Calu3 (cell line): ENCODE measurements around the gene CTSZ. TPM values are rescaled to one million over a fixed set of nuclear protein-coding genes. Genes with fewer than 3 reads are reported as not detected.

ENCODE experiments used
- BruUV-seq: library from RNA; stranded (reverse); fragments of 400-500 nt; replicated peaks from 2 replicates; lab custom pipeline; 2021; lab: Mats Ljungman, UMichigan
- CTCF ChIA-PET: fragments of 300-600 bp; sonication (Branson Sonifier 250); formaldehyde crosslinking; loops from one replicate; lab custom pipeline; 2022; ENCODE audit warnings: antibody characterized with exemption; lab: Charles Lee
- DNase-seq: peaks from one replicate; pipeline ENCODE4 v3.0.0; 2022
- H3K27ac Mint-ChIP-seq: one replicate; pipeline ENCODE4 v1.8.0; 2022; ENCODE audit warnings: mixed read lengths; ENCODE audit not compliant: unreplicated experiment
- H3K27me3 Mint-ChIP-seq: one replicate; pipeline ENCODE4 v1.8.0; 2022; ENCODE audit warnings: mixed read lengths; ENCODE audit not compliant: unreplicated experiment
- H3K36me3 Mint-ChIP-seq: one replicate; pipeline ENCODE4 v1.8.0; 2022; ENCODE audit warnings: mild to moderate bottlenecking, moderate library complexity, mixed read lengths; ENCODE audit not compliant: insufficient read depth, unreplicated experiment
- H3K4me1 Mint-ChIP-seq: one replicate; pipeline ENCODE4 v1.8.0; 2022; ENCODE audit warnings: mild to moderate bottlenecking, low read depth, mixed read lengths; ENCODE audit not compliant: unreplicated experiment
- H3K4me3 Mint-ChIP-seq: one replicate; pipeline ENCODE4 v1.8.0; 2022; ENCODE audit warnings: mild to moderate bottlenecking, low read depth, moderate library complexity, mixed read lengths; ENCODE audit not compliant: unreplicated experiment
- H3K9me3 Mint-ChIP-seq: one replicate; pipeline ENCODE4 v1.8.0; 2022; ENCODE audit warnings: low read depth, mixed read lengths; ENCODE audit not compliant: unreplicated experiment
- intact Hi-C: fragments of 100-400 bp; cut with micrococcal nuclease; formaldehyde crosslinking; loops from one replicate; pipeline ENCODE4 v1.10.0; 2022; ENCODE audit not compliant: unreplicated experiment
- total RNA-seq: library from RNA; stranded (reverse); gene quantifications from 2 replicates; pipeline ENCODE4 v1.2.3, GENCODE V29; 2022
- TF ChIP-seq, protein P1 (sequence below): fragments of 200-600 bp; IDR thresholded peaks from one replicate; pipeline ENCODE4 v1.8.0; 2022; ENCODE audit warnings: antibody characterized with exemption; ENCODE audit not compliant: unreplicated experiment

CTSZ gene
- total RNA-seq, 1 experiment from 2014 or later: 183 TPM

- TSS peak; percentile 22 for BruUV-seq
These were observed 12.5 kb downstream of the CTSZ start for GRCh38 chr20:58994390-58995159.

DNA sequence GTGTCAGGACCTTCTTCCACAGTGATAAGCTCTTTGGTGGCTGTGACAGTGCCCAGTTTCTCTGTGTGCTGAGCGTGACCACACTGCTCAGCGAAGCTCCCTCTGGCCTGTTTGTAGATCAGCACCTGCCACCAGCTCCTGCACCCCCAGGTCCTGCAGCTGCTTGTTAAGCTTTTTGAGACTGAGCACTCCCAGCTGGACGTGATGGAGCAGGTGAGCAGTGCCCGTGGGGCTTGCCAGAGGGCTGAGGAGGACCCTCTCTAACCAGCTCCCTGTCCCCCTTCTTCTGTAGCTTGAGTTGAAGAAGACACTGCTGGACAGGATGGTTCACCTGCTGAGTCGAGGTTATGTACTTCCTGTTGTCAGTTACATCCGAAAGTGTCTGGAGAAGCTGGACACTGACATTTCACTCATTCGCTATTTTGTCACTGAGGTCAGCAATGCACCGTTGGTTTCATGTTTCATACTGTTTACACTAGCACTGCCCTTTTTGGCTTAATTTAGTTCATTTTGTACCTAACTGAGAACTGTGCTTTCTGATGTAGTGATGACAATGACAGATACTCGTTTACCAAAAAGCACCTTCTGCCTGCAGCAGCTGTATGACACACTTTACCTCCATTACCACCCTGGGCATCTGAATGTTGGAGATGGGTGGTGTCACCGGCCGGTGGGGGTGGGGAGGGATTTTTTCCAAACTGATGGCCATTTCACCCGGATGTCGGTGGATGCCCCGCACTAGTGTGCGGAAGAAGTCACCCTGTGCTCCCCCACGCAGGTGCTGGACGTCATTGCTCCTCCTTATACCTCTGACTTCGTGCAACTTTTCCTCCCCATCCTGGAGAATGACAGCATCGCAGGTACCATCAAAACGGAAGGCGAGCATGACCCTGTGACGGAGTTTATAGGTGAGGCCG, 13.5 kb downstream of the CTSZ start:
- no peak for DNase-seq
- Mint-ChIP-seq H3K27ac (no peak overlapping the region), H3K4me1 (peaks cover 17% of the 10 kb centered on the region), H3K27me3 (no peaks in the 10 kb centered on the region), H3K4me3 (no peak overlapping the region), H3K36me3 (peaks cover 87% of the 10 kb centered on the region), H3K9me3 (no peaks in the 10 kb centered on the region)
- CTCF ChIA-PET: interaction anchor here (0.6 to 1.1 kb wide), 3 partner anchors 11 to 123 kb away, joined by 3 to 7 read pairs (median 5); no protein-coding TSS in a partner anchor
- intact Hi-C loops: no loop called here
- TF ChIP-seq, protein P1, sequence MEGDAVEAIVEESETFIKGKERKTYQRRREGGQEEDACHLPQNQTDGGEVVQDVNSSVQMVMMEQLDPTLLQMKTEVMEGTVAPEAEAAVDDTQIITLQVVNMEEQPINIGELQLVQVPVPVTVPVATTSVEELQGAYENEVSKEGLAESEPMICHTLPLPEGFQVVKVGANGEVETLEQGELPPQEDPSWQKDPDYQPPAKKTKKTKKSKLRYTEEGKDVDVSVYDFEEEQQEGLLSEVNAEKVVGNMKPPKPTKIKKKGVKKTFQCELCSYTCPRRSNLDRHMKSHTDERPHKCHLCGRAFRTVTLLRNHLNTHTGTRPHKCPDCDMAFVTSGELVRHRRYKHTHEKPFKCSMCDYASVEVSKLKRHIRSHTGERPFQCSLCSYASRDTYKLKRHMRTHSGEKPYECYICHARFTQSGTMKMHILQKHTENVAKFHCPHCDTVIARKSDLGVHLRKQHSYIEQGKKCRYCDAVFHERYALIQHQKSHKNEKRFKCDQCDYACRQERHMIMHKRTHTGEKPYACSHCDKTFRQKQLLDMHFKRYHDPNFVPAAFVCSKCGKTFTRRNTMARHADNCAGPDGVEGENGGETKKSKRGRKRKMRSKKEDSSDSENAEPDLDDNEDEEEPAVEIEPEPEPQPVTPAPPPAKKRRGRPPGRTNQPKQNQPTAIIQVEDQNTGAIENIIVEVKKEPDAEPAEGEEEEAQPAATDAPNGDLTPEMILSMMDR: no peak
- BruUV-seq: no TSS peak

More at GRCh38 chr20:58994390-58995159, 12.5 kb downstream of the CTSZ start:
- no peaks in the 10 kb centered on the region for H3K27me3 Mint-ChIP-seq
- intact Hi-C loops: no loop called here
- no peaks in the 10 kb centered on the region for H3K9me3 Mint-ChIP-seq
- TF ChIP-seq, protein P1: no peak
- DNase-seq: no peak
- H3K4me1 Mint-ChIP-seq: peaks cover 17% of the 10 kb centered on the region
- H3K4me3 Mint-ChIP-seq: no peak overlapping the region
- H3K27ac Mint-ChIP-seq: no peak overlapping the region
- CTCF ChIA-PET: interaction anchor here (0.6 kb wide), 1 partner anchor 12 kb away, joined by 7 read pairs; no protein-coding TSS in a partner anchor
- peaks cover 86% of the 10 kb centered on the region for H3K36me3 Mint-ChIP-seq

DNA sequence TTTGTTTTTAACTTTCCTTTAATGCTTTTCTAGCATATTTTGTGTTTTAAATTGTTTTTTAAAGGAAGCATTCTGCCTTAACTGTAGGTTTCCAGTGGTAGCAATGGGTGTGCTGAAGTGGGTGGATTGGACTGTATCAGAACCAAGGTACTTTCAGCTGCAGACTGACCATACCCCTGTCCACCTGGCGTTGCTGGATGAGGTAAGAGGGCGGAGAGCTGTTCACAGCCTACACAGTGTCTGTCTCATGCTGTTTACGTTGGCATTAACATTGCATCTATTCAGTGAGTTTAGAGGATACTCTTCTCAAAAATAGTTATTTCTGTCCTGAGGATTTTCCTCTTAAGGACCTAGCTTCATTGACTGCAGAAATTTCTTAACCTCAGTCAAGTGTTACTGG, 14.1 kb downstream of the CTSZ start:
- no TSS peak for BruUV-seq
- TF ChIP-seq, protein P1: no peak
- H3K27ac Mint-ChIP-seq: no peak overlapping the region
- H3K4me3 Mint-ChIP-seq: no peak overlapping the region
- peaks cover 82% of the 10 kb centered on the region for H3K36me3 Mint-ChIP-seq
- CTCF ChIA-PET: interaction anchor here (0.9 to 1.1 kb wide), 2 partner anchors 11 to 123 kb away, joined by 3 to 5 read pairs; no protein-coding TSS in a partner anchor
- no peaks in the 10 kb centered on the region for H3K27me3 Mint-ChIP-seq
- DNase-seq: no peak
- intact Hi-C loops: no loop called here
- peaks cover 17% of the 10 kb centered on the region for H3K4me1 Mint-ChIP-seq
- no peaks in the 10 kb centered on the region for H3K9me3 Mint-ChIP-seq

DNA sequence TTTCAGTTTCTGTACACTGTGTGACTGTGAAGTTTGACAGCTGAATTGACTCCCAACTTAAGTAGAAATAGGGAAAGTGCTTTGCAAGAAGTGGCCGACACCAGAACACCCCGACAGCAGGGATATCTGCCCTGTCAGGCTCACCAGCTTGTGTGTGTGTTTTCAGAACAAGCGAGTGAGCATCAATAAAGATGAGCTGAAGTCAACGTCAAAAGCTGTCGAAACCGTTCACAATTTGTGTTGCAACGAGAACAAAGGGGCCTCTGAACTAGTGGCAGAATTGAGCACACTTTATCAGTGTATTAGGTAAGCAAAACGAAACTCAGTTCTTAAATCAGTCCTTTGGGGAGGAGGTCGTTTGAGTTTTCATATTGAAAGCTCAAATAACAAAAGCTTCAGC, 15.3 kb downstream of the CTSZ start:
- BruUV-seq: no TSS peak
- intact Hi-C loops: no loop called here
- Mint-ChIP-seq H3K27me3 (no peaks in the 10 kb centered on the region), H3K4me1 (peaks cover 17% of the 10 kb centered on the region), H3K36me3 (peaks cover 82% of the 10 kb centered on the region), H3K27ac (no peak overlapping the region), H3K9me3 (no peaks in the 10 kb centered on the region), H3K4me3 (no peak overlapping the region)
- TF ChIP-seq, protein P1: no peak
- CTCF ChIA-PET: interaction anchor here (1.0 kb wide), 1 partner anchor 10 kb away, joined by 3 read pairs; no protein-coding TSS in a partner anchor
- DNase-seq: no peak
